Fibroblast of lung (primary cell): ENCODE data around the gene TMPRSS4. TPM values are rescaled to one million over a fixed set of nuclear protein-coding genes. Genes with fewer than 3 reads are reported as not detected.

Source experiments
- DNase-seq, 2 donors: peaks; one replicate each; pipeline versions ENCODE4 v3.0.0 to v3.0.0-alpha.2; 2010; ENCODE audit warnings: low read depth in 2 of 2
- H2AFZ ChIP-seq: 2 replicates; pipeline ENCODE4 v1.5.1; 2012; ENCODE audit warnings: low read length, control low read depth, inconsistent platforms
- H3K27ac ChIP-seq: 2 replicates; pipeline ENCODE4 v1.5.1; 2011; ENCODE audit warnings: low read length, control low read depth; ENCODE audit not compliant: insufficient read depth
- H3K27me3 ChIP-seq: 2 replicates; pipeline ENCODE4 v1.5.1; 2011; ENCODE audit warnings: mild to moderate bottlenecking, low read length; ENCODE audit not compliant: control insufficient read depth, insufficient read depth
- H3K36me3 ChIP-seq: 2 replicates; pipeline ENCODE4 v1.5.1; 2011; ENCODE audit warnings: low read length; ENCODE audit not compliant: control insufficient read depth, insufficient read depth
- H3K4me1 ChIP-seq: 2 replicates; pipeline ENCODE4 v1.5.1; 2011; ENCODE audit warnings: low read length; ENCODE audit not compliant: control insufficient read depth, insufficient read depth; ENCODE audit errors: extremely low read depth
- H3K4me2 ChIP-seq: 2 replicates; pipeline ENCODE4 v1.5.1; 2011; ENCODE audit warnings: low read length, control low read depth; ENCODE audit not compliant: insufficient read depth; ENCODE audit errors: extremely low read depth
- H3K4me3 ChIP-seq, 4 experiments: fragments of 200-600 bp in 1 of 4; sonication (generic) in 1 of 4; replicated peaks in 1 of 4; 2 replicates each; pipeline ENCODE4 v1.5.1; 2011 to 2016; ENCODE audit warnings: low read length in 4 of 4, low read depth in 3 of 4, mild to moderate bottlenecking in 3 of 4, control low read depth in 2 of 4, inconsistent platforms in 1 of 4, mixed read lengths in 1 of 4; ENCODE audit not compliant: insufficient read depth in 1 of 4; ENCODE audit errors: control extremely low read depth in 1 of 4
- H3K79me2 ChIP-seq: 2 replicates; pipeline ENCODE4 v1.5.1; 2012; ENCODE audit warnings: mild to moderate bottlenecking, low read length, inconsistent platforms; ENCODE audit not compliant: control insufficient read depth, insufficient read depth
- H3K9ac ChIP-seq: 2 replicates; pipeline ENCODE4 v1.5.1; 2011; ENCODE audit warnings: mild to moderate bottlenecking, low read length, control low read depth; ENCODE audit not compliant: insufficient read depth
- H3K9me3 ChIP-seq: 2 replicates; pipeline ENCODE4 v1.5.1; 2012; ENCODE audit warnings: low read depth, low read length; ENCODE audit not compliant: control insufficient read depth, insufficient read depth
- H4K20me1 ChIP-seq: 2 replicates; pipeline ENCODE4 v1.5.1; 2011; ENCODE audit warnings: low read length; ENCODE audit not compliant: control insufficient read depth, insufficient read depth; ENCODE audit errors: extremely low read depth
- CTCF ChIP-seq, 2 donors: IDR thresholded peaks in 1 of 2; conservative IDR thresholded peaks in 1 of 2; 1 replicate in 1 of 2; 2 replicates in 1 of 2; pipeline ENCODE4 v1.5.1; 2011 to 2012; ENCODE audit warnings: low read length in 2 of 2, control low read depth in 1 of 2, inconsistent platforms in 1 of 2, low read depth in 1 of 2, mild to moderate bottlenecking in 1 of 2
- EZH2 ChIP-seq: IDR thresholded peaks from 2 replicates; pipeline ENCODE4 v1.5.1; 2012; ENCODE audit warnings: low read length, control low read depth, mild to moderate bottlenecking; ENCODE audit errors: missing control alignments
- polyA plus RNA-seq, 2 donors: library from polyadenylated mRNA; depleted of rRNA in 1 of 2; stranded (reverse) in 1 of 2; unstranded in 1 of 2; fragments of >200 nt; gene quantifications; 2 replicates each; pipeline ENCODE4 v1.2.1, GENCODE V29; 2011 to 2012; ENCODE audit warnings: missing spikeins in 1 of 2
- total RNA-seq: library from RNA; depleted of rRNA; stranded (reverse); fragments of >200 nt; gene quantifications from 2 replicates; pipeline ENCODE4 v1.2.1, GENCODE V29; 2014

Gene TMPRSS4
- total and polyA plus RNA-seq, 2 donors (not counting 1 experiment from before 2014, with no cell fraction given) = not detected

- Histone ChIP-seq H2AFZ (no peak overlapping the region), H3K9ac (no peak overlapping the region), H3K27me3 (peaks cover 9% of the 10 kb centered on the region), H3K4me2 (no peak overlapping the region), H3K27ac (no peak overlapping the region), H3K4me3 (no peak overlapping the region), H3K4me1 (no peaks in the 10 kb centered on the region), H4K20me1 (no peaks in the 10 kb centered on the region), H3K36me3 (no peaks in the 10 kb centered on the region), H3K9me3 (no peaks in the 10 kb centered on the region), H3K79me2 (no peaks in the 10 kb centered on the region)
- TF ChIP-seq CTCF (conservative IDR thresholded peaks at IDR 0.05 in 1 of 2, IDR thresholded peaks at IDR 0.05 in 1 of 2; ENCODE audit: low read depth in 1 of 2, low read length in 2 of 2) = no peak
- DNase-seq = no peak
Measured at GRCh38 chr11:118143661-118144185, 66.8 kb downstream of the TMPRSS4 start.

- no peak for TF ChIP-seq CTCF (conservative IDR thresholded peaks at IDR 0.05 in 1 of 2, IDR thresholded peaks at IDR 0.05 in 1 of 2; ENCODE audit: low read depth in 1 of 2, low read length in 2 of 2)
- H3K36me3 ChIP-seq = no peaks in the 10 kb centered on the region
- no peak overlapping the region for H3K4me2 ChIP-seq
- H2AFZ ChIP-seq = peak overlapping the region; percentile 30
- no peaks in the 10 kb centered on the region for H4K20me1 ChIP-seq
- H3K27me3 ChIP-seq = peaks cover 13% of the 10 kb centered on the region
- H3K4me3 ChIP-seq = no peak overlapping the region
- no peak for DNase-seq
- no peaks in the 10 kb centered on the region for H3K9me3 ChIP-seq
- H3K4me1 ChIP-seq = no peaks in the 10 kb centered on the region
- no peak overlapping the region for H3K27ac ChIP-seq
- H3K79me2 ChIP-seq = no peaks in the 10 kb centered on the region
- H3K9ac ChIP-seq = no peak overlapping the region
Measured at GRCh38 chr11:118144301-118145268, 67.7 kb downstream of the TMPRSS4 start.

DNA sequence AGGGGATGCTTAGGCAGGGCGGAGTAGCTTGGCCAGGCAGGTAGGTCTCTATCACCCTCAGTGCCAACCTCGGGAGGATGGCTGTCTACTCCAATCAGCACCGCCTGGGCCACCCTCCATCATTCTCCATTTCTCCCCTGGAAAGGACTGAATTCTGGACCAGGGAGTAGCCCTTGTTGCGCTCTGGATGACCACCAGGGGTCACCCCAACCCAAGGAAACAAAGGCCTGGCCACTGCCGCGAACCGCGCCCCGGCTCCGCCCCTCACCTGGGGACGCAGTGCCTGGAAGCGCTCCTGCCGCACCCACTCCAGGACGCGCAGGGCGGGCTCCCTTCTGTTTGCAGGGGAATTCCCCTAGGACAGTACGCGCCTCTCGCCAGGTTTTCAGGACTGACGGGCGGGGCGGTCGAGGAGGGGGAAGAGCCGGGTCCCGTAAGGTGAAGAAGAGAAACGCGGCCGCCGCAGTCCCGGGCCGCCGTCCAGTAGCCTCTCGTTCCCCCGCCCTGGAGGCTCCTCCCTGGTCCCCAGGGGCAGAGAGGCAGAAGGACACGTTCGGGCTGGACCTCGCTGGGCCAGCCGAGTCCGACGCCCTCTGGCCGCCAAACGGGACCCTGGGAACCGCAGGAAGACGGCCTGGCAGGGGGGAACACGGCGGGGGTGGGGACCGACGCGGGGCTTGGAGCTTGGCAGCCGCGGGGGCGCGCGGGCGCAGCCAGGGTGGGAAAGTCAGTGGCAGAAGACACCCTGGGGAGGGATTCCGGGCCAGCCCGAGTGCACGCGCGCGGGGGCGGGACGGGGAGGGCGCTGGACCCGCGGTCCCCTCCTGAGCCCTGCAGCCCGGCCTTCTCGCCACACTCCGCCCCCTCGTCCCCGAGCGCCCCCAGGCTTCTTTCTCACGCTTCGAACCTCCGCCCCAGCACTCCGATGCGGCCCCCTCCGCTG, 68.7 kb downstream of the TMPRSS4 start:
- peak overlapping the region; percentile 24 for H2AFZ ChIP-seq
- DNase-seq = peak; percentile 29 to 52
- H3K9ac ChIP-seq = no peak overlapping the region
- H3K27ac ChIP-seq = no peak overlapping the region
- no peaks in the 10 kb centered on the region for H4K20me1 ChIP-seq
- H3K79me2 ChIP-seq = no peaks in the 10 kb centered on the region
- peak; percentile 85 to 88 for TF ChIP-seq CTCF (conservative IDR thresholded peaks at IDR 0.05 in 1 of 2, IDR thresholded peaks at IDR 0.05 in 1 of 2; ENCODE audit: low read depth in 1 of 2, low read length in 2 of 2)
- no peak for TF ChIP-seq EZH2
- H3K4me1 ChIP-seq = no peaks in the 10 kb centered on the region
- peak overlapping the region; percentile 6 to 61 (median 36) for H3K4me3 ChIP-seq
- H3K9me3 ChIP-seq = no peaks in the 10 kb centered on the region
- peaks cover 14% of the 10 kb centered on the region for H3K27me3 ChIP-seq
- H3K36me3 ChIP-seq = no peaks in the 10 kb centered on the region
- peak overlapping the region; percentile 84 for H3K4me2 ChIP-seq
